Central memory CD8-positive, alpha-beta T cell (primary cell): ENCODE measurements around the gene ZNF362.

Experiments
- ATAC-seq: fragments of 150-1000 bp; cut with Tn5 transposase; replicated peaks from 2 replicates; pipeline ENCODE4 v1.10.0; 2022; ENCODE audit warnings: mild to moderate bottlenecking, moderate FRiP score, moderate number of reproducible peaks; ENCODE audit not compliant: poor library complexity, severe bottlenecking; ENCODE audit errors: extremely low read depth
- DNase-seq, 2 donors: peaks; one replicate each; pipeline ENCODE4 v3.0.0; 2021; ENCODE audit warnings: low spot score in 2 of 2
- H3K27ac Mint-ChIP-seq: one replicate; pipeline ENCODE4 v1.8.0; 2022; ENCODE audit warnings: low read depth, mild to moderate bottlenecking, moderate library complexity, mixed read lengths
- H3K27me3 Mint-ChIP-seq: one replicate; pipeline ENCODE4 v1.8.0; 2022; ENCODE audit warnings: mixed read lengths
- H3K36me3 Mint-ChIP-seq: one replicate; pipeline ENCODE4 v1.8.0; 2022; ENCODE audit warnings: mild to moderate bottlenecking, moderate library complexity, mixed read lengths; ENCODE audit not compliant: insufficient read depth
- H3K4me1 Mint-ChIP-seq: one replicate; pipeline ENCODE4 v1.8.0; 2022; ENCODE audit warnings: mixed read lengths
- H3K4me3 Mint-ChIP-seq: one replicate; pipeline ENCODE4 v1.8.0; 2022; ENCODE audit warnings: mild to moderate bottlenecking, moderate library complexity, mixed read lengths
- H3K9me3 Mint-ChIP-seq: one replicate; pipeline ENCODE4 v1.8.0; 2022; ENCODE audit warnings: mixed read lengths

Gene ZNF362, protein sequence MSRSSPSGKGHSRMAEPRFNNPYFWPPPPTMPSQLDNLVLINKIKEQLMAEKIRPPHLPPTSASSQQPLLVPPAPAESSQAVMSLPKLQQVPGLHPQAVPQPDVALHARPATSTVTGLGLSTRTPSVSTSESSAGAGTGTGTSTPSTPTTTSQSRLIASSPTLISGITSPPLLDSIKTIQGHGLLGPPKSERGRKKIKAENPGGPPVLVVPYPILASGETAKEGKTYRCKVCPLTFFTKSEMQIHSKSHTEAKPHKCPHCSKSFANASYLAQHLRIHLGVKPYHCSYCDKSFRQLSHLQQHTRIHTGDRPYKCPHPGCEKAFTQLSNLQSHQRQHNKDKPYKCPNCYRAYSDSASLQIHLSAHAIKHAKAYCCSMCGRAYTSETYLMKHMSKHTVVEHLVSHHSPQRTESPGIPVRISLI

DNA sequence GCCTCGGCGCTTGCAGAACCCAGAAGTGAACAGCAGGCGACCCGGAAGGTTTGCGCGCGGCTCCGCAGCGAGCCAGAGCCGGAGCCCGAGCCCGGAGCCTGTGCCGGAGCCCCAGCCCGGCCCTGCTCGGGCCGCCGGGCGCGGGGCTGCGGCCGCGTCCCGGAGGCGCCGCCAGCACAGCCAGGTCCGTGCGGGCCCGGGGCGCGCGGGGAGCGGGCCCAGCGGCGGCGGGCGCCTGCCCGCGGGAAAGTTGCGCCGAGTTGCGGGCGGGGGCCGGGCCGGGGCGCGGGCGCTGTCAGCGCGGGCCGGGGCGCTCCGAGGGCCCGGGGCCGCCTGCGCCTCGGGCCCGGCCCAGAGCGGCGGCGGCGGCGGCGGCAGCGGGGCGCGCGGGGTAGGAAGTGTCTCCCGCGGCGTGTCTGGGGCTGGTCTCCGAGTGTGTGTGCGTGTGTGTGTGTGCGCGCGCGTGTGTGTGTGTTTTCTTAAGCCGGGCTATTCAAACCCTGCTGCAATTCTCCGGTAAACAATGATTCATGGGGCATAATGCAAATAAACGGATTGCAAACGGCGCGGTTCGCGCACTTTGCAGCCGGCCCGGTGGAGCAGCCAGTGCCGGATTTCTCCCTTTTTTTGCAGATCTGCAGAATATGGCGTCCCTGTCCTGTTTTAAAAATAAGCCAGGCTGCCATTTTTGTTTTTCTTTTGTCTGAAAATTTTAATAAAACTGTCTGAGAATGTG, at the start of gene ZNF362:
TSS of gene ZNF362 (plus strand) at position 22 of the 736 bp plus-strand sequence. CDS start 14,083 bp downstream, outside the sequence.
- Mint-ChIP-seq H3K27me3 (no peaks in the 10 kb centered on the region), H3K9me3 (no peaks in the 10 kb centered on the region), H3K27ac (peak within 1 kb of the TSS; percentile 98), H3K36me3 (peaks cover 6% of the 10 kb centered on the region), H3K4me3 (peak within 1 kb of the TSS; percentile 98), H3K4me1 (peaks cover 39% of the 10 kb centered on the region)
- ATAC-seq (peak; percentile 78), DNase-seq (peak; percentile 33 to 47)

- Mint-ChIP-seq H3K27me3 (peaks cover 66% of the 10 kb centered on the region), H3K4me3 (no peak overlapping the region), H3K36me3 (no peaks in the 10 kb centered on the region), H3K9me3 (no peaks in the 10 kb centered on the region), H3K27ac (no peak overlapping the region), H3K4me1 (no peaks in the 10 kb centered on the region)
- DNase-seq (no peak), ATAC-seq (no peak)
Measured at GRCh38 chr1:33211972-33212371, 44.3 kb upstream of the ZNF362 start.

DNA sequence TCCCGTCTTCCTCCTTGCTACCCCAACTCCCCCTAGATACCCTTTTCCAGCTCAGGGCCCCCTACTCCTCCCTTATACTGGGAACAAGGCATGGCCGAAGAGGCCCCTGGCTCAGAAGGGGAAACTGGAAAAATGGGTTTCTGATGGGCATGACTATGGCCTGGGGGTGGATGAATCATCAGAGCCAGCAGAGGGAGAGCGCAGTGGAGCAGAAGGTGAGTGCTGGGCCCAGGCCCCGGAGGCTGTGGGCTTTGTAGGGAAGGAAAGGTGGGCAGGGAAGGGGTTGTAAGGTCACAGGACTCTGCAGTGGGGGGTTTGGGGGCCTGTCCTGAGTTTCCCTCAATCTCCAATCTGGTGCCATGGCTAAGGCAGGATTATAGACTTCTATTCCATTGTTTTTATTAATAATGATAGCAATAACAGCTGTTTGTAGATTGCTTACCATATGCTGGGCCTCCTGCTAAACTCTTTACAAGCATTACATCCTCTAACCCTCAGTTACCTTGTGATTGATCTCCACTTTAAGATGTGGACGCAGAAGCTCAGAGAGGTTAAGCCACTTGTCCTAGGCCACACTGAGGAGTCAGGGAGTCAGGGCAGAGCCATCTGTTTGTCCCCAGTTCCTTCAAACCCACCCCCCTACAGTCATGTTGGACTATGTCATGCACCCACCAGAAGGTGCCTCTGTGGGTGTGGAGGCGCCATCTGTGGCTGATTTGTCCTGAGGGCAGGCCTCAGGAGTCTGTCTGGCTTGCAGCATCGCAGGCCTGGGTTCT, 36.2 kb upstream of the ZNF362 start:
- Mint-ChIP-seq H3K36me3 (peaks cover 2% of the 10 kb centered on the region), H3K4me1 (no peaks in the 10 kb centered on the region), H3K27me3 (no peaks in the 10 kb centered on the region), H3K27ac (no peak overlapping the region), H3K9me3 (peaks cover 16% of the 10 kb centered on the region), H3K4me3 (no peak overlapping the region)
- DNase-seq: no peak
- ATAC-seq: no peak

- ATAC-seq (no peak), DNase-seq (no peak)
- peaks cover 2% of the 10 kb centered on the region for H3K36me3 Mint-ChIP-seq
- H3K27me3 Mint-ChIP-seq: no peaks in the 10 kb centered on the region
- H3K4me1 Mint-ChIP-seq: no peaks in the 10 kb centered on the region
- no peak overlapping the region for H3K27ac Mint-ChIP-seq
- no peak overlapping the region for H3K4me3 Mint-ChIP-seq
- H3K9me3 Mint-ChIP-seq: peaks cover 17% of the 10 kb centered on the region
Measured at GRCh38 chr1:33220676-33221384, 35.5 kb upstream of the ZNF362 start.

DNA sequence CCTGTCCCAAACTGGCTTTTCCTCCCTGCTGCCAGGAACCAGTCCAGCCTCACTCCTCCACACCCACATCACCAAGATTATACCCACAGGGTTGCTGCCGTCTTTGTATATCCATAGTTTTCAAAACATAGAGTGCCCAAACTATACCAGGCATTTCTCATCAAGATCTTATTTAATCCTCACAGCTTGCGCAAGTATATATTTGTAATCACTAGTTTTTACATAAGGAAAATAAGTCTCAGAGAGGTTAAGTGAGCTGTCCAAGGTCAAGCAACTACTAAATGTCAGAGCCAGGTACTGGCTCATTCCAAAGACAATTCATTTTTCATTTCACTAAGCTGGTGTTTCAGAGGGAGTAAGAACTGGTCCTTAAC, 34.9 kb upstream of the ZNF362 start:
- Mint-ChIP-seq H3K27ac (no peak overlapping the region), H3K36me3 (peaks cover 2% of the 10 kb centered on the region), H3K9me3 (peaks cover 17% of the 10 kb centered on the region), H3K4me1 (no peaks in the 10 kb centered on the region), H3K27me3 (no peaks in the 10 kb centered on the region), H3K4me3 (no peak overlapping the region)
- DNase-seq (no peak), ATAC-seq (no peak)

GRCh38 chr1:33222381-33222780, 33.9 kb upstream of the ZNF362 start:
- H3K36me3 Mint-ChIP-seq: peaks cover 2% of the 10 kb centered on the region
- no peak overlapping the region for H3K27ac Mint-ChIP-seq
- peaks cover 17% of the 10 kb centered on the region for H3K9me3 Mint-ChIP-seq
- no peak for DNase-seq
- no peak overlapping the region for H3K4me3 Mint-ChIP-seq
- H3K4me1 Mint-ChIP-seq: no peaks in the 10 kb centered on the region
- ATAC-seq: no peak
- H3K27me3 Mint-ChIP-seq: no peaks in the 10 kb centered on the region

DNA sequence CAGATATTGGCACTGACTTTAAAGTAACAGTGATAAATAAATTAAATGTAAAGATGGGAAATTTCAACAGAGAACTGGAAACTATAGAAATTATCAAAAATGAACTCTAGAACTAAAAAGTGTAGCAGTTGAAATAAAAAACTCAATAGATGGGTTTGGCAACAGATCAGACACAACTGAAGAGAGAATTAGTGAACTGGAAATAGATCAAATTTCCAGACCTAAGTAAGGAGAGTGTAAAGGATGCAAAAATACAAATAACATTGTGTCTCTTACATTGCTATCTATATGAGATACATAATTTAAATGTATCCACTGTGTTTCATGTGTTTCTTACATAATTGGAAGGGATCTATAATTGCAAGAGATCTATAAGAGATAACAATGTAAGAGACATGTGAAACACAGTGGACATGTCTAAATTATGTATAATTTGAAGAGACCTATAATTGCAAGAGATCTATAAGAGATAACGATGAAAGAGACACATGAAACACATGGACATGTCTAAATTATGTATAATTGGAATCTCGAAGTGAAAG, 32.1 kb upstream of the ZNF362 start:
- Mint-ChIP-seq H3K27ac (no peak overlapping the region), H3K27me3 (peaks cover 17% of the 10 kb centered on the region), H3K36me3 (peaks cover 2% of the 10 kb centered on the region), H3K4me3 (no peak overlapping the region), H3K4me1 (no peaks in the 10 kb centered on the region), H3K9me3 (peaks cover 17% of the 10 kb centered on the region)
- ATAC-seq: no peak
- no peak for DNase-seq

- Mint-ChIP-seq H3K36me3 (peaks cover 2% of the 10 kb centered on the region), H3K27ac (no peak overlapping the region), H3K4me3 (no peak overlapping the region), H3K4me1 (no peaks in the 10 kb centered on the region), H3K27me3 (peaks cover 21% of the 10 kb centered on the region), H3K9me3 (peaks cover 17% of the 10 kb centered on the region)
- no peak for DNase-seq
- ATAC-seq: no peak
Measured at GRCh38 chr1:33225586-33225985, 30.7 kb upstream of the ZNF362 start.

DNA sequence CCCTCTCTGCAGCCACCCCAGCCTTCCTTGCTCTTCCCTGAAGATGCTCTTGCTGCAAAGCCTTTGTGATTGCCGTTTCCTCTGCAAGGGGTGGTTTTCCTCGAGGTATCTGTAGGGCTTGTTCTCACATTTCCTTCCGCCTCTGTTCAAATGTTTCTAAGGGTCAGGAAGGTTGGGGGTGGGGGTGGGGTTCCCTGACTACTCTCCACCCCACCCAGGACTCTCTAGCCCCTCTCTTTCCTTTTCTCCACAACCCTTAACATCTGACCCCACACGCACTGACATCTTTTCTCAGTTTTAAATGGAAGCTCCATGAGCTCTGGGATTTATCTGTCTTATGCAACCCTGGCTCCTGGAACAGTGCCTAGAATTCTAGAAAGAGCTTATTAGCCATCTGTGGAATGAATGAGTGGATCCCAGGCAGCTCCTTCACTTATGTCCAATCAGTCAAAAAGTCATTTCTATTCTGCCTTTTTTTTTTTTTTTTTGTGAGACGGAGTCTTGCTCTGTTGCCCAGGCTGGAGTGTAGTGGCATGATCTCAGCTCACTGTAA, 27.3 kb upstream of the ZNF362 start:
- no peak for DNase-seq
- ATAC-seq: no peak
- H3K4me1 Mint-ChIP-seq: no peaks in the 10 kb centered on the region
- H3K4me3 Mint-ChIP-seq: no peak overlapping the region
- no peak overlapping the region for H3K27ac Mint-ChIP-seq
- no peaks in the 10 kb centered on the region for H3K36me3 Mint-ChIP-seq
- peaks cover 12% of the 10 kb centered on the region for H3K9me3 Mint-ChIP-seq
- peaks cover 32% of the 10 kb centered on the region for H3K27me3 Mint-ChIP-seq

DNA sequence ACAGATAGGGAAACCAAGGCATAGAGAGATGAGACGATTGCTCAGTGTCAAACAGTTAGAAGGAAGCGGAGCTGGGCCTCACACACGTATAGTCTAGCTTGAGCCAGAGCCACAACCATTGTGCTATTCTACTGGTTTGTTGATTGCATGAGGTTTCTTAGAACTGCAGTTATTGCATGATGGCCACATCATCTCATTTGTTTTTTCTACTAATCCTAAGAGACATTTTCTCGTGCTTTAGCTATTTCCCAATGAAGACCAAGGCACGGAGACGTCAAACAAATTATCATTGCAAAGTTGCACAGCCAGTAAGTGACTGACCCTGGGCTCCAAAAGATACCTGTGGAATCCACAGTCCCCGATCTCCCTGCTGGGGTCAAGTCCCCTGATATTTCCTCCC, 25.1 kb upstream of the ZNF362 start:
- H3K9me3 Mint-ChIP-seq: no peaks in the 10 kb centered on the region

GRCh38 chr1:33232716-33233115, 23.6 kb upstream of the ZNF362 start:
- Mint-ChIP-seq H3K27ac (no peak overlapping the region), H3K36me3 (no peaks in the 10 kb centered on the region), H3K9me3 (no peaks in the 10 kb centered on the region), H3K4me1 (no peaks in the 10 kb centered on the region), H3K27me3 (peaks cover 30% of the 10 kb centered on the region), H3K4me3 (no peak overlapping the region)
- no peak for ATAC-seq
- no peak for DNase-seq

More for the DNA sequence above, 25.1 kb upstream of the ZNF362 start:
- ATAC-seq (no peak), DNase-seq (no peak)
- H3K27ac Mint-ChIP-seq: no peak overlapping the region
- no peak overlapping the region for H3K4me3 Mint-ChIP-seq
- H3K36me3 Mint-ChIP-seq: no peaks in the 10 kb centered on the region
- no peaks in the 10 kb centered on the region for H3K4me1 Mint-ChIP-seq
- H3K27me3 Mint-ChIP-seq: peaks cover 32% of the 10 kb centered on the region

- H3K27ac Mint-ChIP-seq: no peak overlapping the region
- no peak for DNase-seq
Measured at GRCh38 chr1:33234131-33234530, 22.2 kb upstream of the ZNF362 start.

More at GRCh38 chr1:33234131-33234530, 22.2 kb upstream of the ZNF362 start:
- H3K36me3 Mint-ChIP-seq: no peaks in the 10 kb centered on the region
- peaks cover 18% of the 10 kb centered on the region for H3K27me3 Mint-ChIP-seq
- H3K4me3 Mint-ChIP-seq: no peak overlapping the region
- no peaks in the 10 kb centered on the region for H3K4me1 Mint-ChIP-seq
- H3K9me3 Mint-ChIP-seq: no peaks in the 10 kb centered on the region
- no peak for ATAC-seq
